Thoracic aorta (tissue), 2 donors: Measurements from ENCODE around the gene CDC25B. TPM values are rescaled to one million over a fixed set of nuclear protein-coding genes. Genes with fewer than 3 reads are reported as not detected.

ENCODE experiments used
- ATAC-seq: fragments of 150-250 bp; one replicate; pipeline ENCODE4 v1.8.0; 2017; ENCODE audit warnings: low read depth; ENCODE audit not compliant: insufficient number of reproducible peaks, low FRiP score
- DNase-seq: peaks from one replicate; pipeline ENCODE4 v3.0.0-alpha.2; 2020; ENCODE audit warnings: low spot score
- H3K27ac ChIP-seq, 2 donors: fragments of 200-600 bp; sonication (generic); 1 replicate in 1 of 2; 2 replicates in 1 of 2; pipeline ENCODE4 v1.5.1; 2016; ENCODE audit warnings: mild to moderate bottlenecking in 2 of 2, moderate library complexity in 2 of 2
- H3K27me3 ChIP-seq: fragments of 200-600 bp; sonication (generic); replicated peaks from 2 replicates; pipeline ENCODE4 v1.6.0; 2016; ENCODE audit warnings: mild to moderate bottlenecking; ENCODE audit not compliant: insufficient read depth
- H3K36me3 ChIP-seq: fragments of 200-600 bp; sonication (generic); one replicate; pipeline ENCODE4 v1.5.1; 2016
- H3K4me1 ChIP-seq, 2 donors: fragments of 200-600 bp; sonication (generic); 1 replicate in 1 of 2; 2 replicates in 1 of 2; pipeline versions ENCODE4 v1.5.1 to v1.6.0; 2016; ENCODE audit warnings: low read depth in 2 of 2, mild to moderate bottlenecking in 1 of 2; ENCODE audit not compliant: control insufficient read depth in 1 of 2
- H3K4me3 ChIP-seq: fragments of 200-600 bp; sonication (generic); 2 replicates; pipeline ENCODE4 v1.5.1; 2016; ENCODE audit warnings: mild to moderate bottlenecking
- H3K9me3 ChIP-seq: fragments of 200-600 bp; sonication (generic); 2 replicates; pipeline ENCODE4 v1.5.1; 2016
- total RNA-seq, 2 donors: library from RNA; depleted of rRNA; stranded (reverse); fragments of >200 nt; gene quantifications; one replicate each; pipeline versions ENCODE4 v1.1.0 to v1.2.3, GENCODE V29; 2016
- TF ChIP-seq, protein P1 (sequence below): fragments of 200-600 bp; sonication (generic); IDR thresholded peaks from one replicate; pipeline ENCODE4 v1.5.1; 2019; ENCODE audit warnings: antibody characterized with exemption

Gene CDC25B
- total RNA-seq, 2 donors from 2014 or later = 28.4 to 41.8 TPM

DNA sequence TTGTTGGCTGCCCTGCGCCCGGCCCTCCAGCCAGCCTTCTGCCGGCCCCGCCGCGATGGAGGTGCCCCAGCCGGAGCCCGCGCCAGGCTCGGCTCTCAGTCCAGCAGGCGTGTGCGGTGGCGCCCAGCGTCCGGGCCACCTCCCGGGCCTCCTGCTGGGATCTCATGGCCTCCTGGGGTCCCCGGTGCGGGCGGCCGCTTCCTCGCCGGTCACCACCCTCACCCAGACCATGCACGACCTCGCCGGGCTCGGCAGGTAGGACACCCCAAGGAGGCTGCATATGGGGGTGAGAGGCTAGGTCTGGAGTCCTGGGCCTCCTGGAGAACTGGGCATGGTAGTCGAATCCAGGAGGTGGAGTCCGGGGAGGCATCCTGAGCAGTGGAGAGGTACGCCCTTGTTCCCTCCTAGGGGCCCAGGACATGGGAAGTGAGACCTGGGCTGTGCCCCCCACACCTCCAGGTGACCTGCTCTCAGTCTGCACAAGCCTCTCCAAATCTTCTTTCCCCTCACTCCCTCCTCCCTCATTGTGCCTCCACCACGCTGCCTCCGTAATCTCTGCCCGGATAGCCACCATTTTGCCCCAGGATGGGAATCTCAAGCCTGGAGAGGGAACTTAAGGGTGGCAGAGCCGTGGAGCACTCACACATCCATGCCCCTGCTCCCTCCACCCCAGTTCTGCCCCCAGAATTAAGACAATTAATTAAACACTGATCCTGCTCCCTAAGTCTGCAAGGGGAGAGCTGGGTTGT lies 541 bp downstream of the CDC25B start:
- ATAC-seq (no peak), DNase-seq (no peak)
- Histone ChIP-seq H3K4me1 (peaks cover 10 to 44% of the 10 kb centered on the region in 2 donors), H3K4me3 (peak overlapping the region; percentile 95), H3K36me3 (peaks cover 17% of the 10 kb centered on the region), H3K27ac (peak overlapping the region in 1 of 2 donors; percentile 98), H3K9me3 (no peaks in the 10 kb centered on the region), H3K27me3 (no peaks in the 10 kb centered on the region)
- TF ChIP-seq, protein P1, sequence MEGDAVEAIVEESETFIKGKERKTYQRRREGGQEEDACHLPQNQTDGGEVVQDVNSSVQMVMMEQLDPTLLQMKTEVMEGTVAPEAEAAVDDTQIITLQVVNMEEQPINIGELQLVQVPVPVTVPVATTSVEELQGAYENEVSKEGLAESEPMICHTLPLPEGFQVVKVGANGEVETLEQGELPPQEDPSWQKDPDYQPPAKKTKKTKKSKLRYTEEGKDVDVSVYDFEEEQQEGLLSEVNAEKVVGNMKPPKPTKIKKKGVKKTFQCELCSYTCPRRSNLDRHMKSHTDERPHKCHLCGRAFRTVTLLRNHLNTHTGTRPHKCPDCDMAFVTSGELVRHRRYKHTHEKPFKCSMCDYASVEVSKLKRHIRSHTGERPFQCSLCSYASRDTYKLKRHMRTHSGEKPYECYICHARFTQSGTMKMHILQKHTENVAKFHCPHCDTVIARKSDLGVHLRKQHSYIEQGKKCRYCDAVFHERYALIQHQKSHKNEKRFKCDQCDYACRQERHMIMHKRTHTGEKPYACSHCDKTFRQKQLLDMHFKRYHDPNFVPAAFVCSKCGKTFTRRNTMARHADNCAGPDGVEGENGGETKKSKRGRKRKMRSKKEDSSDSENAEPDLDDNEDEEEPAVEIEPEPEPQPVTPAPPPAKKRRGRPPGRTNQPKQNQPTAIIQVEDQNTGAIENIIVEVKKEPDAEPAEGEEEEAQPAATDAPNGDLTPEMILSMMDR = no peak

DNA sequence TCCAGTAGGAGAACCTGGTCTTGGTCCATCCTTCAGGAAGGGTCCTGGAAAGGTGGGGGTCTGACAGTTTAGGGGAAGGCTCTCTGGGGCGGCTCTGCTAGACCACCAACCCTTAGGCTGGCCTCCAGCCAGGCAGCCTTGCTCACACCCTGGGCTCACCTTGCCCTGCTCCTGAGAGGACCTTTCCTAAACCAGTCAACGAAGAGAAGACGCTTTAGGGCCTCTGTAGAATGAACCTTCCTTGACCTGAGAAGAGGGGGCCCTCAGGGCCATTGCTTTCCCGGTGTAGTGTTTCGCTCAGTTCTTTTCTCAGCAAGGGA lies 1.1 kb downstream of the CDC25B start:
- DNase-seq (no peak), ATAC-seq (no peak)
- H3K27ac ChIP-seq = no peak overlapping the region
- H3K9me3 ChIP-seq = no peaks in the 10 kb centered on the region
- peaks cover 23% of the 10 kb centered on the region for H3K36me3 ChIP-seq
- TF ChIP-seq, protein P1 = no peak
- peaks cover 10 to 44% of the 10 kb centered on the region in 2 donors for H3K4me1 ChIP-seq
- no peaks in the 10 kb centered on the region for H3K27me3 ChIP-seq
- H3K4me3 ChIP-seq = peak overlapping the region; percentile 95

DNA sequence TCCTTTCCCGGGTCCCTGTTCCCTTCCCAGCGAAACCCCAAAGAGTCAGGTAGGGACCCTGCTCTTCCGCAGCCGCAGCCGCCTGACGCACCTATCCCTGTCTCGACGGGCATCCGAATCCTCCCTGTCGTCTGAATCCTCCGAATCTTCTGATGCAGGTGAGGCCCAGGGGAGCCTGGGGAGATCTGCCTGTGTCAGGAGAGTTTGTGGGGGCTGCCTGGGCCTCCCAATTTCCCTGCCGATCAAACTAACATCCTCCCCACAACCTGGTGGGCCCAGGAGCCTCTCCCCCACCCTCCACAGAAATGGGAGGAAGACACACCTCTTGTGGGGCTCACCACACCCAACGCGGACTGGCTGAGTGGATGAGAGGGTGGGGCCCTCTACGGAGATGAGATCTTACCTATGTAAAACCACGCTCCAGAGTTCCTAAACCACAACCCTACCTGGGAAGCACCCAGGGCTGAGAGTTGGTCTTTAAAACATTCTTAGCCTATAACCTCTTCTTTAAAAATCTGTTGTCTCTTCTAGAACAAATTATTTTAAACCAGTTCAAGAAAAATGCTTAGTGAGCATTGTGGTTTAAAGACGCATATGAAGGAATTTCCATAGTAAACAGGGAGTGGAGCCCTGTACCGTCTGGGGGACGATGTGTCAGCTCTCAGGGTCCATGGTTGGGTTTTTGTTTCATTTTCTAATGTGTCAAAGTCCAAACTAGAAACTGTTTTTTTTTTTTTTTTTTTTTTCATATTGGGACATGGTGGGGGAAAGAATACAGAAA lies 1.7 kb downstream of the CDC25B start:
- no peak overlapping the region for H3K27ac ChIP-seq
- ATAC-seq = no peak
- H3K36me3 ChIP-seq = peaks cover 29% of the 10 kb centered on the region
- no peaks in the 10 kb centered on the region for H3K27me3 ChIP-seq
- peak overlapping the region; percentile 95 for H3K4me3 ChIP-seq
- TF ChIP-seq, protein P1 = no peak
- no peaks in the 10 kb centered on the region for H3K9me3 ChIP-seq
- peaks cover 10 to 44% of the 10 kb centered on the region in 2 donors for H3K4me1 ChIP-seq
- DNase-seq = no peak

DNA sequence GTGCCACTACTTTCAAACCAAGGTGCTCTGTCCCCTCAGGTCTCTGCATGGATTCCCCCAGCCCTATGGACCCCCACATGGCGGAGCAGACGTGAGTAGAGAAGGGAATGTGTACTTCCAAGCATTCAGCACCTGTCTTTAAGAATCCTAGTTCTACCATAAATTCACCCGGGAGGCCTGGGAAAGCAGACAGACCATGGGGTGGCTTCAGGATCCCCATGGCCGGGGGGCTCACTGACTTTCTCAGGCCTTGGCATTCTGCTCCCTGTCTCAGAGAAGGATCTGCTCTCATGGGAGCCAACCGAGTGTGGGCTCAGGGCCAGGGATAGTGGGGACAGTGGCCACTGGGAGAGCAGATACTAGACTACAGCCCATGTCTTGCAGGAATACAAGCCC lies 2.3 kb downstream of the CDC25B start:
- H3K36me3 ChIP-seq = peaks cover 34% of the 10 kb centered on the region
- TF ChIP-seq, protein P1 = no peak
- H3K27ac ChIP-seq = no peak overlapping the region
- H3K4me1 ChIP-seq = peaks cover 10 to 44% of the 10 kb centered on the region in 2 donors
- no peaks in the 10 kb centered on the region for H3K9me3 ChIP-seq
- H3K27me3 ChIP-seq = no peaks in the 10 kb centered on the region
- ATAC-seq (no peak), DNase-seq (no peak)
- H3K4me3 ChIP-seq = no peak overlapping the region

DNA sequence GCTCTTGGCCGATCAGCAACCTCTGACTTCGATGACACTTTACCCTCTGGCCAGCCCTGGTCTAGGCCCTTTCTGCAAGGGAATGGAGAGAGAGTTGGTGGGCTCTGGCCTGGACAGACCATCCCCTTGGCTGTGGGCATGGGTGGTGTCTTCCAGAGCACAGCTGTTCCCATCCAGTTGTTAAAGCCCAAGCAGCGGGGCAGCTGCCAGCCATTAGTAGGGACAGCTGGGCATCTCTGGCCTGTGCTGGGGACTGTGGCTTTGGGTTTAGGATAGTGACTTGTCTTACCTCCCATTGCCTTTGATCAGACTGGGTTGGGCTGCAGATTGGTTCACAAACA lies 2.8 kb downstream of the CDC25B start:
- peaks cover 10 to 44% of the 10 kb centered on the region in 2 donors for H3K4me1 ChIP-seq

More for the DNA sequence above, 2.8 kb downstream of the CDC25B start:
- no peaks in the 10 kb centered on the region for H3K9me3 ChIP-seq
- H3K36me3 ChIP-seq = peaks cover 40% of the 10 kb centered on the region
- ATAC-seq (no peak), DNase-seq (no peak)
- TF ChIP-seq, protein P1 = no peak
- peak overlapping the region in 1 of 2 donors; percentile 28 for H3K27ac ChIP-seq
- no peaks in the 10 kb centered on the region for H3K27me3 ChIP-seq
- H3K4me3 ChIP-seq = no peak overlapping the region
